HG03039 (cell line): Measurements from ENCODE around the gene CBFA2T3.

Source experiments
- ATAC-seq: cut with Tn5 transposase; IDR thresholded peaks from one replicate; pipeline ENCODE4 v1.9.1; 2021; ENCODE audit warnings: mild to moderate bottlenecking, moderate library complexity; ENCODE audit not compliant: unreplicated experiment

The CBFA2T3 gene

GRCh38 chr16:88865310-88865709 is 111.7 kb downstream of the CBFA2T3 start:
- ATAC-seq = no peak

- ATAC-seq = no peak
These were observed 112.5 kb downstream of the CBFA2T3 start for GRCh38 chr16:88864521-88864920.

- no peak for ATAC-seq
These were observed 112.9 kb downstream of the CBFA2T3 start for GRCh38 chr16:88864099-88864498.

- ATAC-seq = no peak
These were observed 113.6 kb downstream of the CBFA2T3 start for GRCh38 chr16:88863426-88863825.

GRCh38 chr16:88862968-88863367 is 114.0 kb downstream of the CBFA2T3 start:
- ATAC-seq = no peak

GRCh38 chr16:88861359-88861758 is 115.6 kb downstream of the CBFA2T3 start:
- ATAC-seq = no peak

DNA sequence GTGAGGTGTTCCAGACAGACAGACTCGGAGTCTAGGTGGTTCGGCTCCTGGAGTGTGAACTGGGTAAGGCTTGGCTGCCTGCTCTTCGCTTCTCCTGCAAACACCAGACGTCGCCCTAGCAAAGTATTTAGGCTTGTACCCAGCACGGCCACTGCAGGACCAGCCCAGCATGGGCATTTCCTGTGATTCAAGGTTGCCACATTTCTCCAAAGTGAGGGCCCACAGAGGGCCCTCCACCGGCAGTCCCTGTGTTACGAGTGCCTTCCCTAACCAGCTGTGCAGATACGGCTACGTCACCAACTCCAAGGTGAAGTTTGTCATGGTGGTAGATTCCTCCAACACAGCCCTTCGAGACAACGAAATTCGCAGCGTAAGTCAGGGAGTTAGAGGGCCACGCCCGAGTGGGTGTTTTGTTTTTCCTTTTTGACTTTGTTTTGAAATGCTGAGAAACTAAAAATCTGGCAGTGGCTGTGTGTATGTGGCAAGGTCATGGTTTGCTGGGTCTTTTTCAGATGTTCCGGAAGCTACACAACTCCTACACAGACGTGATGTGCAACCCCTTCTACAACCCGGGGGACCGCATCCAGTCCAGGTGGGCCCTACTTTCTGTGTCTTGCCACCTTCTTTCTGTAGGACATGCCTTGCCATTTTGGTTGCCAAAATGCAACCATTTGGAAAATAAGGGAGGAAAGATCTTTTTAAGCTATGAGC is 117.5 kb downstream of the CBFA2T3 start:
- ATAC-seq = no peak

GRCh38 chr16:88857728-88858339 is 119.2 kb downstream of the CBFA2T3 start:
- ATAC-seq = peak; percentile 33

GRCh38 chr16:88856828-88857727 is 119.9 kb downstream of the CBFA2T3 start, which contains the start of the genes GALNS and TRAPPC2L:
GALNS (minus strand) TSS chr16:88856947; CDS start chr16:88856877, 70 bp downstream.
TRAPPC2L (plus strand) TSS chr16:88857127; CDS start chr16:88857151, 24 bp downstream.
- peak; percentile 77 for ATAC-seq

GRCh38 chr16:88856122-88856827 is 120.7 kb downstream of the CBFA2T3 start:
- ATAC-seq = no peak

- ATAC-seq = no peak
These were observed 121.3 kb downstream of the CBFA2T3 start for GRCh38 chr16:88855736-88856121.

DNA sequence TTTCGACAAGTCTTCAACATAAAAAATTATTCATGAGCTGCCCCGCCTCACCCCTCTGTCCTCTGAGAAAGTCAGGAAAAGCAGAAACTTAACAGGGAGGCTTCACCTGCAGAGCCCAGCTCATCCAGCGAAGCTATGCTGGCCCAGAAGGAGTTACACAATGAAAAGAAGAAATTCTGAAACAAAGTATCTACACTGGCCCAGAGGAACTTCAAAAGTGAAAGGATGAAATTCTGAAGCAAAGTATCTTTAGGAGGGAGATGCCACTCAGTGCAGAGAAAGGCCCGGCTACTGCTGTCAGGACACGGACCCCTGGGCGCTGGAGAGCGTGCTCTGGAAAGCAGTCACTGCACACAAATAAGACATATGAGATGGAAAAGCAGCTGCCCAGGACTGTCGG is 121.8 kb downstream of the CBFA2T3 start:
- ATAC-seq = no peak

DNA sequence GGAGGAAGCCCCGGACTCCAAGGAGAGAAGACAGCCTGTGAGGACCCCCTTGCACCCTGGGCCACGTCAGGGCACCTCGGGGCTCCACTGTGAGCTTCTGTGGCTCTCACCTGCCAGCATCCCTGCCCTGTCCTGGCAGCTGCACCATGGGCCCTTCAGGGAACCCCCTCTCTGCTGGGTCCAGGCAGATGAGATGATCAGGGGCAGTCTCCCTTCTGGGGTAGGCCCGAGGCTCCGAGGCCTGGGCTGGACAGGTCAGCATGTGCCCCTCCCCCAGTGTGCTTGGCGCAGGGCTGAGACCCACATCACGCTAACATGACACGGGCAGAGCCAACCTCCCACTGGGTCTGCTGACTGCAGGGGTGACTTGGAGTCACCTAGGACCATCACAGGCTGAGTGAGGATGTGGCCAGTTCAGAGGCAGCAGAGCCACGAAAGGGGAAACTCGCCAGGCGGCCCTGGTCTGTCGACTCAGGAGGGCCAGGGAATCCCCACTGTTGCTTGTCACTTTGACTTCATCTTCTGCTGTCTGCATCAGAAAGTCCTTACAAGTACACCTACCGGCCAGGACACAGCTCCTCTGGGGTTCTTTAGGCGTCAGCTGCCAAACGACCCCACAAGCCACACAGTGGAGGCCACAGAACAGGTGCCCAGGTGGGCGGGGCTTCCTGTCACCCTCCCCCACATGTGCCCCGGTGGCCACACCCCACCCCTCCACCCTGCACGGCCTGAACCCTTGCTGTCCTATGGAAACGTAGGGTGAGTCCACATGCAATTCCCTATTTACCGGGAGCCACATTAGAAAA is 122.5 kb downstream of the CBFA2T3 start:
- ATAC-seq = no peak

GRCh38 chr16:88853325-88853941 is 123.6 kb downstream of the CBFA2T3 start:
- ATAC-seq = no peak

GRCh38 chr16:88851616-88852015 is 125.4 kb downstream of the CBFA2T3 start:
- no peak for ATAC-seq

DNA sequence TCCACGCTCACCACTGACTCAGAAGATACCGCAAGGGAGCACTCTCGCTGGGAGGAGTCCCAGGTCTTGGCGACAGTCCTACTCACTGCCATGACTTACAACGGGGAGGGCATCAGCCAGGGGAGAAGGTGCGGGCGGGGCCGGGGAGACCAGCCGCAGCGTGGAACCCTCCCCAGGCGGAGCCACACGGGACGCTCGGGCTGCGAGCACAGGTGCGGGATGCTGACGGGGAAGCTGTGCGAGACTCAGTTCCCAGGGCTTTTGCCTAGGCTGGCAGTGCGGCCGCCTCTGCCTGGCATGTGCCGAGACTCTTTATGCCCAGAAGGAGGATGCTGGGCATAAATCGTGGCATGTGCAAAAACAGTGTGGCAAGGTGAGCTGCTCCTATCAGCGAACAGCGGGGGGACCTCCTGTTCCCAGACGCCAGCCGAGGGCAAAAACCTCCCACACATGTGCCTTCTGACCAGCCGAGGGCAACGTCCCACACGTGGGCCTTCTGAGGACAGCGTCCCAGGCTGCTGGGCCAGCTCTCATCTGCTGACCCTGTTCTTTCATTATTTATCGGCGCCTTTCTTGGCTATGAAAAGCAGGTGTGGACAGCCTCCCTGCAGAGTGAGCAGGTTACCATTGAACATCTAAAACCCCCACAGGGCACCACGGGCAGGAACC is 126.3 kb downstream of the CBFA2T3 start:
- ATAC-seq = no peak

- ATAC-seq = no peak
These were observed 128.4 kb downstream of the CBFA2T3 start for GRCh38 chr16:88848557-88848956.

- no peak for ATAC-seq
These were observed 129.4 kb downstream of the CBFA2T3 start for GRCh38 chr16:88847654-88848053.

GRCh38 chr16:88846088-88846487 is 130.9 kb downstream of the CBFA2T3 start:
- no peak for ATAC-seq
